Neural progenitor cell (in vitro differentiated cells): ENCODE data around the gene FAM153A. TPM values are rescaled to one million over a fixed set of nuclear protein-coding genes. Genes with fewer than 3 reads are reported as not detected.
"Not testable (repeated sequence)": the region's sequence is repeated elsewhere in the genome, so short reads cannot be mapped to it uniquely, and the experiment has no call there.

Experiments used
- DNase-seq: peaks from one replicate; pipeline ENCODE4 v3.0.0-alpha.2; 2016; ENCODE audit warnings: low spot score
- H2AFZ ChIP-seq: fragments of 200-600 bp; sonication (generic); replicated peaks from 2 replicates; pipeline ENCODE4 v1.6.1; 2016; ENCODE audit warnings: antibody characterized with exemption
- H3F3A ChIP-seq: fragments of 200-600 bp; sonication (generic); 2 replicates; pipeline ENCODE4 v1.6.1; 2016; ENCODE audit warnings: antibody characterized with exemption, low read depth
- H3K27ac ChIP-seq: fragments of 200-600 bp; sonication (generic); 2 replicates; pipeline ENCODE4 v1.5.1; 2016; ENCODE audit warnings: mild to moderate bottlenecking
- H3K27me3 ChIP-seq: fragments of 200-600 bp; sonication (generic); 2 replicates; pipeline ENCODE4 v1.6.1; 2016; ENCODE audit warnings: mild to moderate bottlenecking, moderate library complexity
- H3K36me3 ChIP-seq: fragments of 200-600 bp; sonication (generic); 2 replicates; pipeline ENCODE4 v1.5.1; 2016
- H3K4me1 ChIP-seq: fragments of 200-600 bp; sonication (generic); 2 replicates; pipeline ENCODE4 v1.6.1; 2016; ENCODE audit warnings: mixed run types
- H3K4me2 ChIP-seq: fragments of 200-600 bp; sonication (generic); 2 replicates; pipeline ENCODE4 v1.6.1; 2016
- H3K4me3 ChIP-seq: fragments of 200-600 bp; sonication (generic); 2 replicates; pipeline ENCODE4 v1.5.1; 2016
- H3K79me2 ChIP-seq: fragments of 200-600 bp; sonication (generic); 2 replicates; pipeline ENCODE4 v1.6.1; 2016; ENCODE audit warnings: low read depth
- H3K9ac ChIP-seq: fragments of 200-600 bp; sonication (generic); 2 replicates; pipeline ENCODE4 v1.6.1; 2016
- H3K9me3 ChIP-seq: fragments of 200-600 bp; sonication (generic); 2 replicates; pipeline ENCODE4 v1.5.1; 2016; ENCODE audit warnings: low read depth
- H4K20me1 ChIP-seq: fragments of 200-600 bp; sonication (generic); 2 replicates; pipeline ENCODE4 v1.6.1; 2016; ENCODE audit warnings: low read depth
- H3K27ac Mint-ChIP-seq: 3 replicates; pipeline ENCODE4 v1.8.0; 2021; ENCODE audit warnings: mixed read lengths
- H3K27me3 Mint-ChIP-seq: 2 replicates; pipeline ENCODE4 v1.8.0; 2022; ENCODE audit warnings: low read depth, mild to moderate bottlenecking, inconsistent platforms, moderate library complexity, mixed read lengths; ENCODE audit not compliant: insufficient read depth
- H3K36me3 Mint-ChIP-seq: 3 replicates; pipeline ENCODE4 v1.8.0; 2021; ENCODE audit warnings: mixed read lengths
- H3K4me1 Mint-ChIP-seq: 3 replicates; pipeline ENCODE4 v1.8.0; 2021; ENCODE audit warnings: mixed read lengths
- H3K4me3 Mint-ChIP-seq: 3 replicates; pipeline ENCODE4 v1.8.0; 2021; ENCODE audit warnings: mild to moderate bottlenecking, moderate library complexity, mixed read lengths
- H3K9me3 Mint-ChIP-seq: 3 replicates; pipeline ENCODE4 v1.8.0; 2020; ENCODE audit warnings: mixed read lengths
- total RNA-seq: library from RNA; depleted of rRNA; stranded (reverse); fragments of >200 nt; gene quantifications from 2 replicates; pipeline ENCODE4 v1.2.3, GENCODE V29; 2015; ENCODE audit warnings: low replicate concordance

Gene FAM153A
- total RNA-seq, 1 donor from 2014 or later = not detected

DNA sequence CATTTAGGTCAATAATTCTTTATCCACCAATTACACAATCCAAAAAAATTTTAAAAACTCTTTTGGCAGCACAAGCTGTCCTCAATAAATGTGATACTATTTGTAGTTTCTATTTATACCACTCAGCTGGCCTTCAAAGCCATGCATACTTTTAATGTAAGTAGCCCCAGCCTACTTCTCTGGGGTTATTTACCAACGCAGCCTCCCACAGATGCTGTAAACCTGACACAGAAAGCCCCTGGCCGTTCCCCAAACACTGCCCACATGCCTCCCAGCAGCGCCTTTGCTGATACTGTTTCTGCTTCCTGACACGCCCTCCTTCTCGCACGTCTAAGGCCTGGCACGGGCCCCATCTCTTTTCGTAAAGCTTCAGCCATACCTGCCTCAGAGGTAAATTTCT, 62.7 kb downstream of the FAM153A start:
- not testable (repeated sequence) for H3K4me3 Mint-ChIP-seq, H3K4me1 ChIP-seq, H2AFZ ChIP-seq, H4K20me1 ChIP-seq, H3K9ac ChIP-seq, H3K79me2 ChIP-seq, H3K4me2 ChIP-seq, H3K27ac Mint-ChIP-seq, H3K9me3 ChIP-seq, H3K4me1 Mint-ChIP-seq, H3K9me3 Mint-ChIP-seq, H3K27me3 Mint-ChIP-seq, DNase-seq, H3K36me3 ChIP-seq, H3K27ac ChIP-seq, H3K4me3 ChIP-seq, H3K27me3 ChIP-seq, H3K36me3 Mint-ChIP-seq, H3F3A ChIP-seq

GRCh38 chr5:177715423-177715822, 67.3 kb downstream of the FAM153A start:
- H3K36me3 Mint-ChIP-seq, H3K4me1 ChIP-seq, H3K9me3 ChIP-seq, H3K36me3 ChIP-seq, H4K20me1 ChIP-seq, H3K79me2 ChIP-seq, H3K27ac Mint-ChIP-seq, H2AFZ ChIP-seq, H3K4me1 Mint-ChIP-seq, H3F3A ChIP-seq, H3K9me3 Mint-ChIP-seq, H3K27me3 ChIP-seq, H3K27ac ChIP-seq, H3K4me2 ChIP-seq, H3K4me3 ChIP-seq, H3K9ac ChIP-seq, H3K4me3 Mint-ChIP-seq, DNase-seq, H3K27me3 Mint-ChIP-seq: not testable (repeated sequence)

- H3K36me3 Mint-ChIP-seq, H3K27me3 Mint-ChIP-seq, H4K20me1 ChIP-seq, H3K4me3 Mint-ChIP-seq, H3K27ac ChIP-seq, DNase-seq, H3F3A ChIP-seq, H3K27me3 ChIP-seq, H3K4me2 ChIP-seq, H3K9me3 Mint-ChIP-seq, H3K4me3 ChIP-seq, H3K9me3 ChIP-seq, H3K4me1 Mint-ChIP-seq, H3K27ac Mint-ChIP-seq, H2AFZ ChIP-seq, H3K4me1 ChIP-seq, H3K9ac ChIP-seq, H3K36me3 ChIP-seq, H3K79me2 ChIP-seq: not testable (repeated sequence)
Observed at GRCh38 chr5:177696100-177696499, 86.6 kb downstream of the FAM153A start.

- not testable (repeated sequence) for H3K36me3 Mint-ChIP-seq, H3K27ac ChIP-seq, H3K9me3 Mint-ChIP-seq, H3F3A ChIP-seq, DNase-seq, H4K20me1 ChIP-seq, H3K9me3 ChIP-seq, H3K27me3 Mint-ChIP-seq, H3K4me2 ChIP-seq, H3K27me3 ChIP-seq, H3K4me3 Mint-ChIP-seq, H3K4me1 Mint-ChIP-seq, H2AFZ ChIP-seq, H3K9ac ChIP-seq, H3K79me2 ChIP-seq, H3K36me3 ChIP-seq, H3K4me1 ChIP-seq, H3K4me3 ChIP-seq, H3K27ac Mint-ChIP-seq
Observed at GRCh38 chr5:177695356-177695930, 87.3 kb downstream of the FAM153A start.

GRCh38 chr5:177694518-177694835, 88.2 kb downstream of the FAM153A start:
- H3K4me1 ChIP-seq, H3K36me3 Mint-ChIP-seq, H3K27ac ChIP-seq, DNase-seq, H3K9me3 Mint-ChIP-seq, H3K79me2 ChIP-seq, H3K27ac Mint-ChIP-seq, H3K36me3 ChIP-seq, H3K27me3 Mint-ChIP-seq, H2AFZ ChIP-seq, H3K9me3 ChIP-seq, H3K4me3 ChIP-seq, H3K4me2 ChIP-seq, H3K9ac ChIP-seq, H3K4me3 Mint-ChIP-seq, H3K27me3 ChIP-seq, H3K4me1 Mint-ChIP-seq, H3F3A ChIP-seq, H4K20me1 ChIP-seq: not testable (repeated sequence)

DNA sequence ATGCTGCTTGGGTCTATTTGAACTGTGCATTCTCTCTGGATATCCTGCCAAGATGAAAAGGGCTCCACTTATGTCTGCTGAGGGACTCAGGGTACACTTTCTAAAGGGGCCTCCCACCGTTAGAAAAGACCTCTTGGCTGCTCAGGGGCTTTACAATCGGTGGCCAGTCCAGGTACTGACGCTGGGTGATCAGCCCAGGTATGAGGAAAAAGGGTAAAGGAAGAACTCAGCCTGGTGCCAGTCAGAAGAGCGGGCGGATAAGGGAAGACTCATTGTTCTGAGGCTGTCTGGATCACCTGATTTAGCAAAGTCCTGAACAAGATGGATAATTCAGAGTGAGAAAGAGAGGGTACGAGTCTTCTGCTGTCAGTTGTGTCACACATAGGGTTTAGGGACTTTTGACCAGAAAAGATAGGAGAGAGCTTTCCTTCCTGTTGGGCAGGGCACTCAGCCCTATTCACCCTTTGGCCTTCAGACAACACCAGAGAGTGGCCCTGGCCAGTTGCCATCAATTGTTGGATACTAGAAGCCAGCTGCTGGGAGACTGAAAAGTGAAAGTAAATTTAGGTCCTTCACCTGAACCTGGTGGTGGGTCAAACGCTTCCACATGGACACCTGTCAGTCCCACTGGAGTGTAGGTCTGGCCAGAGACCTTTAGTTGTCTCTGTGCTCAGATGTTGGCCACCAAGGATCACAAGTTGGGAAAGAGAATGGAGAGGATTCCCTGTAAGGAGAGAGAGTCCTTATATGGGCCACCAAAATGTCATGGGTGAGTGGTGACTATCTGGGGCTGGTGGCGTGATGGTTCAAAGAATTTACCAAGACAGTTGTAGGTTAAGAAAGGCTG, 88.8 kb downstream of the FAM153A start:
- H3K36me3 Mint-ChIP-seq, DNase-seq: not testable (repeated sequence)

DNA sequence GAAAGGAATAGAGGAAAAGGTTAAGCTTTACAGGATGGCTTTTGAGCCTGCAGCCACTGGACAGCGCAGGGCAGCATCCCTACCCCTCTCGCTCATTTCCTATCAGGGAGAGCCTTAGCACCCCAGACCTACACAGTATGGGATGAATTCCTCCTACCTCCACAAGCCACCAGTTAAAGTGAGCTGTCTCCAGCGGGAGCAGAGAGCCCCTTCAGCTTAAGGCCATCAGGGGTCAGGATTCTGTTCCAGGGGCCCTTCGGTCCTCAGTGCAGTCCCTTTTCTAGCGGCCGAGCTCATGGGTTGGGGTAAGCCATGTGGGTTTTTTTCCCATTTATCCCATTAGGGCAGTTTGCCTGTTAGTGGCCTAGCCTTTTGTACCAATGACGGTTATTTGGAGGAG, 89.7 kb downstream of the FAM153A start:
- H3K4me3 Mint-ChIP-seq, H3K27ac ChIP-seq, H3K27me3 Mint-ChIP-seq, H3K36me3 ChIP-seq, H4K20me1 ChIP-seq, H3K9me3 Mint-ChIP-seq, H3K4me2 ChIP-seq, H3K27me3 ChIP-seq, H3K9ac ChIP-seq, H3K4me1 Mint-ChIP-seq, H3K79me2 ChIP-seq, H3K36me3 Mint-ChIP-seq, H3K4me3 ChIP-seq, H3K27ac Mint-ChIP-seq, H3F3A ChIP-seq, H3K9me3 ChIP-seq, H3K4me1 ChIP-seq: not testable (repeated sequence)
- peak; percentile 39 for DNase-seq
- H2AFZ ChIP-seq = peak overlapping the region; percentile 77

More for the DNA sequence above, 88.8 kb downstream of the FAM153A start:
- not testable (repeated sequence) for H3K4me3 ChIP-seq, H3K27ac Mint-ChIP-seq, H3K9ac ChIP-seq, H3K9me3 ChIP-seq, H3K79me2 ChIP-seq, H3K4me2 ChIP-seq, H3K36me3 ChIP-seq, H2AFZ ChIP-seq, H3K27ac ChIP-seq, H3K4me1 ChIP-seq, H3K9me3 Mint-ChIP-seq, H4K20me1 ChIP-seq, H3F3A ChIP-seq, H3K4me3 Mint-ChIP-seq, H3K4me1 Mint-ChIP-seq, H3K27me3 Mint-ChIP-seq, H3K27me3 ChIP-seq

GRCh38 chr5:177692507-177692906, 90.2 kb downstream of the FAM153A start:
- not testable (repeated sequence) for H2AFZ ChIP-seq, H3K9me3 ChIP-seq, H3K9me3 Mint-ChIP-seq, H3K4me3 ChIP-seq, H3K27me3 ChIP-seq, H3K4me2 ChIP-seq, H3K4me1 ChIP-seq, H4K20me1 ChIP-seq, H3K4me3 Mint-ChIP-seq, H3K27ac ChIP-seq, H3K79me2 ChIP-seq, H3K4me1 Mint-ChIP-seq, H3K9ac ChIP-seq, H3K27ac Mint-ChIP-seq, H3K36me3 ChIP-seq, H3F3A ChIP-seq, H3K36me3 Mint-ChIP-seq, DNase-seq, H3K27me3 Mint-ChIP-seq
